HG03025 (cell line): ENCODE results near the gene NHSL1.

Experiments
- ATAC-seq: cut with Tn5 transposase; IDR thresholded peaks from one replicate; pipeline ENCODE4 v1.9.1; 2021; ENCODE audit warnings: mild to moderate bottlenecking, moderate library complexity; ENCODE audit not compliant: unreplicated experiment, low FRiP score

Gene NHSL1

GRCh38 chr6:138382498-138383265, 116.6 kb downstream of the NHSL1 start:
- no peak for ATAC-seq

GRCh38 chr6:138378463-138378862, 120.8 kb downstream of the NHSL1 start:
- ATAC-seq = no peak

- ATAC-seq = no peak
Measured at GRCh38 chr6:138377844-138378243, 121.5 kb downstream of the NHSL1 start, which contains the start of gene SMIM28. TSS of gene SMIM28 (plus strand) at chr6:138377905. CDS start at chr6:138378073, 168 bp downstream.

GRCh38 chr6:138377042-138377441, 122.3 kb downstream of the NHSL1 start:
- ATAC-seq = no peak

- ATAC-seq = no peak
Measured at GRCh38 chr6:138374815-138375214, 124.5 kb downstream of the NHSL1 start.

- no peak for ATAC-seq
Measured at GRCh38 chr6:138374230-138374629, 125.1 kb downstream of the NHSL1 start.

- ATAC-seq = no peak
Measured at GRCh38 chr6:138372711-138373463, 126.4 kb downstream of the NHSL1 start.
